GM12875 (cell line): ENCODE results near the gene TTC21A.

Experiments
- H3K4me3 ChIP-seq: one replicate; pipeline ENCODE4 v1.5.1; 2011; ENCODE audit warnings: low read depth, low read length, control low read depth
- TF ChIP-seq, protein P1 (sequence below): IDR thresholded peaks from 2 replicates; pipeline ENCODE4 v1.5.1; 2011; ENCODE audit warnings: low read depth, mild to moderate bottlenecking, control low read depth, inconsistent platforms, low read length, moderate library complexity, borderline replicate concordance; ENCODE audit not compliant: insufficient read depth

The TTC21A gene

DNA sequence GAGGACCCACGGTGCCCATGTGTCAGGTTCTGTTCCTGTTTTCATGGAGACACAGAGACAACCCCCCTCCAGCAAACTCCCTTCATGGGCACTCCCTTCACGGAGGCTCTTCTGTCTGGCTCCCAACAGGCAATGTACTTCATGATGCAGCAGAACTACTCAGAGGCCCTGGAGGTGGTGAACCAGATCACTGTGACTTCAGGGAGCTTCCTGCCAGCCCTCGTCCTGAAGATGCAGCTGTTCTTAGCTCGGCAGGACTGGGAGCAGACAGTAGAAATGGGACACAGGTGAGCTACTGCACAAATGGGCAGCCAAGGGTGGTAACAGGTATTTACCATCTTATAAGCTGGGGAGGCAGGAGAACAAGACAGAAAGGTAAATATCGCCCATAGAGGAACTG lies 7.0 kb downstream of the TTC21A start:
- TF ChIP-seq, protein P1, sequence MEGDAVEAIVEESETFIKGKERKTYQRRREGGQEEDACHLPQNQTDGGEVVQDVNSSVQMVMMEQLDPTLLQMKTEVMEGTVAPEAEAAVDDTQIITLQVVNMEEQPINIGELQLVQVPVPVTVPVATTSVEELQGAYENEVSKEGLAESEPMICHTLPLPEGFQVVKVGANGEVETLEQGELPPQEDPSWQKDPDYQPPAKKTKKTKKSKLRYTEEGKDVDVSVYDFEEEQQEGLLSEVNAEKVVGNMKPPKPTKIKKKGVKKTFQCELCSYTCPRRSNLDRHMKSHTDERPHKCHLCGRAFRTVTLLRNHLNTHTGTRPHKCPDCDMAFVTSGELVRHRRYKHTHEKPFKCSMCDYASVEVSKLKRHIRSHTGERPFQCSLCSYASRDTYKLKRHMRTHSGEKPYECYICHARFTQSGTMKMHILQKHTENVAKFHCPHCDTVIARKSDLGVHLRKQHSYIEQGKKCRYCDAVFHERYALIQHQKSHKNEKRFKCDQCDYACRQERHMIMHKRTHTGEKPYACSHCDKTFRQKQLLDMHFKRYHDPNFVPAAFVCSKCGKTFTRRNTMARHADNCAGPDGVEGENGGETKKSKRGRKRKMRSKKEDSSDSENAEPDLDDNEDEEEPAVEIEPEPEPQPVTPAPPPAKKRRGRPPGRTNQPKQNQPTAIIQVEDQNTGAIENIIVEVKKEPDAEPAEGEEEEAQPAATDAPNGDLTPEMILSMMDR: no peak
- H3K4me3 ChIP-seq: no peak overlapping the region

DNA sequence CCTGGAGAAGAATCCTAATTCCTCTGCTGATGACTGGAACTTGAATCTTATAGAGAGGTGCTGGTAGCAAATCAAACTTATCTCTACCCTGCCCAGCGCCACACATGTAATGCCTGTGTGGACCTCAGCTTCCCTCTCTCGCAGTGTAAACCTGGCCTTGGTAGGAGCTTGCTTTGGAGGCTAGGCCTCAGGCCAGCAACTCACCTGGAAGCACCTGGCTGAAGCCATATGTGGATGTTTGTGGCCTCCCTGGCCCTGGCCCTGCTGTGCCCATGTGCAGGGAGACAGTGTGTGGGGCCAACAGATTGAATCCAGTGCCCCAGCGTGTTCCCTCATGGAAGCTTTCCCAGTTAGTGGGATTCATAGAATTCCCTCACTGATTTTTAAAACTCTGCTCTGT lies 8.4 kb downstream of the TTC21A start:
- no peak overlapping the region for H3K4me3 ChIP-seq
- TF ChIP-seq, protein P1: no peak

DNA sequence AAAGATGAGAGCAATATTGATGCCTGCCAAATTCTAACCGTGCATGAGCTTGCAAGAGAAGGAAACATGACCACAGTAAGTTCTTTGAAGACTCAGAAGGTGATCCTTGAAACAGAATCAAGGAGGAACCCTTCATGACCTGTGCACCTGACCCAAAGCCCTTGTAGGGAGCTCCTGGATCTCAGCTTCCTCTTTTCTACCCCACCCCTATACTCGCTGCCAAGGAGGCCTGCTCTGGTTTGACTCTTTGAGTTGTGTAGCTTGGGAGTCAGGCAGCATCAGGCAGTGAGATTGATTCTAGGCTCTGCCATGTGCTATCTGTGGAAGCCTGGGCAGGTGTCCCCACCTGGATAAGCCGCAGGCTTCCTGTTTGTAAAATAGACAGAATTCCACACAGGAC lies 10.6 kb downstream of the TTC21A start:
- H3K4me3 ChIP-seq: no peak overlapping the region
- TF ChIP-seq, protein P1: no peak

DNA sequence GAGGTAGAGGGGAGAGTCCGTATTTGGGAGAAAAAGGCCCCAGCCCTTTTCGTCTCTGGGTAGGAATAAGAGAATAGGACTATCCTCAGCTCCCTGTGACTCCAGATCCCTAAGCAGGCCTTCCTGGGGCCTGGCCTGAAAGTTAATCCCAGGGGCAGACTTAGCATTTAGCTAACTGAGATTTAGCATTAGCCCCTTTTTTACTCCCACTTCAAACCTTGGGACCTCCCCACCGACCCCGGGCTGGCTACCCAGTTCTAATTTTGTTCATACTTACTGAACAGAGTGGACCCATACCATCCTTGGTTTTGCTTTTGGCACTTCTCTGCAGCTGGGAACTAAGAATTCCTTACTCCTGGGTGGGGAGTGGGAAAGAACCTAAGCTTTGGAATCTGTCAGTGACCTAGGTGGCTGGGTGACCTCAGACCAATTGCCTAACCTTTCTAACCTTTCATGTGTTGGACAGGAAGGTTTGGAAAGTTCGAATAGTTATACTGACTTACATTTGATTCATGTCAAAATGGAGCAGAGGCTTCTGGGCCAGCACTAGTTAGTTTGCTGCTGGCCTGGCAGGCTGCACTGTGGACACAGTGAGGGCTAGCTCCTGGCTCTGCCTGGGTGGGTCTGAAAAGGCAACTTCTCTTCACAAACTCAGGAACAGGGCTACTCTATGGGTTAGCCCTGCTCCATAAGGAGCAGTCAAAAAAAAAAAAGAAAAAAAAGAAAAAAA lies 11.6 kb downstream of the TTC21A start:
- TF ChIP-seq, protein P1: no peak
- H3K4me3 ChIP-seq: no peak overlapping the region

DNA sequence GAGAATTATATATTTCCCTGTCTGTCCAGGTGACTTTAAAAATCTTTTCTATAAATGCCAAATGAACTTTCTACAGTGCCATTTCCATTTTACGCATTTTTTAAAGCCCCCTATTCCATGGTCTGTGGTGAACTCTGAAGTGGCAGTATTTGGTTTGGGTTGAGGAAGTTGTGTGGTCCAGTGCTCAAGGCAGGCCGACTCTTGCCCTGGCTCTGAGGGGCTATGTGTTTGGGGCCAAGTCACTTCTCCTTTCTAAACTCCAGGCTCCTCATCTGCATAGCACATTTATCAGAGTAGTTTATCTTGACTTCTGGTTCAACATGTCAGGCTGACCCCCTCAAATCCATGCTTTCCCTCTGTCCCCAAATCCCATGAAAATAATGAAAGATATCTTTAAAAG lies 14.1 kb downstream of the TTC21A start:
- TF ChIP-seq, protein P1: no peak
- H3K4me3 ChIP-seq: no peak overlapping the region

DNA sequence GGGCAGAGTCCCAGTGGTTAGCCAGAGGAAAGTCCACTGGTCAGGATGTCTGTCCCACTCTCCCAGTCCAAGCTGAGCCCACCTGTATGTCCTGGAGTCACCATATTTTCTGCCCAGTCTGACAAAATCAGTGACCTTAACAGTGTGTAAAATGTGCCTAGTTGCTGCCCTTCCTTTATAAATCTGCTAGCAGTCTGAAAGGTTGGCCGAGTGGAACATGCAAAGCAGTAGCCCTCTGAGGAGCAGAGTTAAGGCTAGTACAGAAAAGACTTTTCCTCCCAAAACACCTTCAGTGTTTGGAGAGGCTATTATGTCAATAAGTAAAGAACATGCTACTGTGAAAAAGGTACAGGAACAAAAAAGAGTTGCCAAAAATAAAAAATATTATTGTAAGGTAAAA lies 15.3 kb downstream of the TTC21A start:
- no peak overlapping the region for H3K4me3 ChIP-seq
- TF ChIP-seq, protein P1: no peak

DNA sequence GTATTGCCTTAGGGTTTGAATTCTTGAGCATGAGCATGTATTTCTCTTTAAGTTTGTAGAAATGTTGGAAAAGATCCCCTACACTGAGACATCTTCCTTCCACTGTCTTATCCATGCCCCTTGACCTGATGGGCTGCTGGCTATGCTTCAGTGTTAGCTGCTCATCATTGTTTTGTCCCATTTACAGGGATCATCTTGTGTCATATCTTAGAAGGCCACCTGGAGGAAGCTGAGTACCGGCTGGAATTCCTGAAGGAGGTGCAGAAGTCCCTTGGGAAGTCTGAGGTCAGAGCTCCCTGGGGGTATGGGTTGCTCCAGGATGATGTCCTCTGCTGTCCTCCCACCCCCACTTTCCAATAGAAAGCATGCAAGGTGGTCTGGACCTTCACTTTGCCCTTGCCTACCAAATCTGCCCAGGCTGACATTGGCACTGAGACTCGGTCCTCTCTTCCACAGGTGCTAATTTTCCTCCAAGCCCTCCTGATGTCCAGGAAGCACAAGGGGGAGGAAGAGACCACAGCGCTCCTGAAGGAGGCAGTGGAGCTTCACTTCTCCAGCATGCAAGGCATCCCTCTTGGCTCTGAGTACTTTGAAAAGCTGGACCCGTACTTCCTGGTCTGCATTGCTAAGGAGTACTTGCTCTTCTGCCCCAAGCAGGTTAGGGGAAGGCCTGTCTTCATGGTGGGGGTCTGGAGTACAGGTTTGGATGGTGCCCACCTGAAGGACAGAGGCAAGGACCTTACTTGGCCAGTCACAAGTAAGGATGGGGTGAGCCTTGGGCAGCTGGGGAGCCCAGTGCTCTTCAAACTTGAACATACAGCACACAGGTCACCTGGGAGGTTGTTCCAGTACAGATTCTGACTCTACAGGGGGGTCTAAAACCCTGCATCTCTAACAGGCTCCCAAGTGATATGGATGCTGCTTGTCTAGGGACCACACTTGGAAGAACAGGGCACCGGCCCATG lies 17.7 kb downstream of the TTC21A start:
- TF ChIP-seq, protein P1: no peak
- no peak overlapping the region for H3K4me3 ChIP-seq
